Endometrium (tissue), 2 donors: ENCODE data around the gene KCNJ8.
"Not testable (repeated sequence)": the region's sequence is repeated elsewhere in the genome, so short reads cannot be mapped to it uniquely, and the experiment has no call there.

Experiments
- FAIRE-seq: peaks from 2 replicates; lab custom pipeline; 2012; peaks lifted over from hg19 to GRCh38; lab: Jason Lieb, UNC
- donor health status: control.
- donor health status: control.

Gene KCNJ8

DNA sequence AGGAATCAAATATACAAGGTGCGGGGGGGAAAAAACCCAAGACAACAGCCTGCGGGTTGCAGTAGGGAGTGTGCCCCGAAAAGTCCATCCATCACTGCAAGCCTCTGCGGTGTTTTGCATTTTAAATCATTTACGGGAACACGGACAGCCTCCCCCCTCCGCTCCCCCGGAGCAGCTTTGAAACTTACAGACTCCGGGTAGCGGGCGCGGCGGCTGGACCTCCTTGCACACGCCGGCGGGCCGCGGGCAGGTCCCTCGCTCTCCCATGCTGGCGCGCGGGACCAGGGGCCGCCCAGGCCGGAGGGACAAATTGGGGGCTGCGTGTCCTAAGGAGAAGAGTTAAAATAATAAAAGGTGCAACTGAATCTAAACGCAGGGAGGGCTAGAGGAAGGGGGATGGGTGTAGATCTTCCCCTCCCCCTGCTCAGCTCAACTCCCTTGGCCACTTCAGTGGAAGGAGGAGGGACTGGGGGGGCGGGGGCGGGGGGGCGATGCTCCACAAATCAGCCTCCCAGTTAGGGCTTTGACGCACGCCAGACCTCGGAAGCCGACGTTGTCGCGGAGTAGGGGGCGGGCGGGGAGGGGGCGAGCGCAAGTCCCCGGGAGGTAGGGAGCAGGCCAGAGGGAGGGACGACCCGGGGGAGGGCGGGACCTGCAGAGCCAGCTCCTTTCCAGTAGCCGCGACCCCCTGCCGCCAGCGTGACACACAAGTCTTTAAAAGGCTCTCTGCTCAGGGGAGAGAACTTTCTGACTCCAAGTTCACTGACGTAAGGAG is at the start of gene KCNJ8:
Gene KCNJ8, minus strand, starts transcription at position 349 of the 775 bp plus-strand sequence. CDS start 1,090 bp downstream, outside the sequence.
- no peak for FAIRE-seq

DNA sequence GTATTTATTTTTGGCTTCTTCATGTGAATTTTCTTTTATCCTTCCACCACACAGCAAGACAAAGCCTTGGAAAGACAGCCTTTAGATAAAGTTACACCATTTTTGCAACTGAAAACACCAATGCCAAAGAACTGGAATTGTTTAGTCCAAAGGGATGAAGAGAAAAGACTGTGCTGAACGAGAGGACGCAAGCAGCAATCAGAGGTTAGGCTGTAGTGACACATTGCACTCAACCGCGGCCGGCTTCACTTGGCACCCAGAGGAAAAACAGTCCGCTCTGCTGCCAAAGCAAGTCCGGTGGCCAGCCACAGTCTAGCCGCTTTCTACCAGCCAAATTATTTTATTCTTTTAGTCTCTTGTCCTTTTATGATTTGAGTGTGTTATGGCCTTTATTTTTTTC is 49.1 kb upstream of the KCNJ8 start:
- FAIRE-seq, result no peak

DNA sequence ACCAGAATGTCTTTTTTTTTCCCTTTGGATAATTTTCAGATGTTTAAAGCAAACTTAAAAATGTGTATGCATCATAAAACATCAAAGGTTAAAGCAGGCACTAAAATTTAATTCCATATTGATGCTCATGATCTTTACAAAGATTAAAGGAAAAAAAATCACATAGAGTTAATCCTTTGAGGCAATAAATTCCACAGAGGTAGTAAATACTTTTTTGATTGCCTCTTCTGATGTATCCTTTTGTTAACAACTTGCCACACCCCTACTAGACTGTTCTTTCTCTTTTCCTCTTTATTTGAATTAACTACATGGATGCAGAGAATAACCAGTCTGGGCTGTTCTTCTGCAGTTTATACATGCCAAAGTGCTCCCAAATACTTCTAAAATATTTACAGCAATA is 45.2 kb upstream of the KCNJ8 start:
- peak; percentile 95 for FAIRE-seq

DNA sequence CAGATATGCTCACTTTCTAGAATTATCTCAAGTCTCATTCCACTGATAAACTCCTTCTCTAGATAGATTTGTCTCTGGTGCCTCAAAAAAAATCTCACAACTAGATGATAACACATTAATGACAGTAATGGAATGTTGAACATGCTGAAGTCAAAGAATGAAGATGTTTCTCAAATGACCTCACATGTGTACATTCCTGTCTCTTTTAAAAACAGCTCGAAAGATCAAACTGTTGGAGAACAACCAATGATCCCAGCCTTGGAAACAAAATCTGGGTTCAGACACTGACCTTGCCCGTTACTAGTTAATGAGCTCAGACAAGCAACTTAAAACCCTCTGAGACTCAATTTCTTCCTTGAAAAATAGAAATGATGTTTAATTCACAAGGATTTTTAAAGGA is 44.7 kb upstream of the KCNJ8 start:
- no peak for FAIRE-seq

DNA sequence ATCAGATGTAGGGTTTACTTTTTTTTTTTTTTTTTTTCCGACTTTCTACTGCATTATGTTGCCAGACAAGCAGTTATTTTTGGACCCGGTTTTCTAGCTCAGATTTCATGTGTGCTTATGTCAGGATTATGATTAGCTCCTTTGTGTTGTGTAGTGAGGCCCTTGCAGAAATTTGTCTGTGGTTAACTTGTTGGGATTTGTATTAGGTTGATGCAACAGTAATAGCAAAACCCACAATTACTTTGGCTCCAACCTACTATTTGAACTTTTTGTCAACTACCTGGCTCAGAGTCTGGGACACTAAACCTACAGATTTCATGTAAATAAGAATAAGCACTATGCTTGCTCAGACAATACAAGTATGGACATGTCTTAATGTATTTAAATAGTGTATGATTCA is 44.1 kb upstream of the KCNJ8 start:
- no peak for FAIRE-seq

DNA sequence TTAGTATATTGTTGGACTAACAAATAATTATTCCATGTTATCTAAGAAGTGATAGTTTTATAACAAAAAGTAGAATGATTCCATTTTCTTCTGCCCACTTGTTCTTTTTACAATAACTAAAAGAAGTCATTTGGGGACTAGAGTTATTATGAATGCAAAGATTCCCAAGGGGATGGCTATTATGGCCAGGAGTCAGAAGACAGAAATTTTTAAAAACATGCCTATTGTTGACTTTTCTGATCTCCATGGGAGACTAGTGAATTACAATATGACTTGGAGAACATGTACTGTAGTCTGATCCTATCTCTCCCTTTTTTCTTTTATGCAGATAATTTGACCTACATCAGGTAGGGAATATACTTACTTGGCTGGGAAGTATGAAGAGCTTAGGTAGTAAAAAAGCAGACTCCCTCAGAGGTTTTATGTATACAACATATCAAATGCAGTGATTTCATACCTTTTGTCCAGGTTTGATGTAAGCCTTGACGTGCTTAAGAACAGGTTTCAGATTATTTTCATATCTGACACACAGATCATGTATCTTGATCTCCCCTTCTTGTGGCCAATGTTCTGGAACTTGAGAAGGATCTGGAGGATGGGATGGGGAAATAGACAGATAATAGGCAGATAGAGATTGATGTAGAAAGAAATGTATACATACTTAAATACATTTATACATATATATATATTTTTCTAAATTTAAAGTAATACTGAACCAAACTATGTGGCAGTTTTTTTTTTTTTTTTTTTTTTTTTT is 41.0 kb upstream of the KCNJ8 start:
- FAIRE-seq, result no peak

DNA sequence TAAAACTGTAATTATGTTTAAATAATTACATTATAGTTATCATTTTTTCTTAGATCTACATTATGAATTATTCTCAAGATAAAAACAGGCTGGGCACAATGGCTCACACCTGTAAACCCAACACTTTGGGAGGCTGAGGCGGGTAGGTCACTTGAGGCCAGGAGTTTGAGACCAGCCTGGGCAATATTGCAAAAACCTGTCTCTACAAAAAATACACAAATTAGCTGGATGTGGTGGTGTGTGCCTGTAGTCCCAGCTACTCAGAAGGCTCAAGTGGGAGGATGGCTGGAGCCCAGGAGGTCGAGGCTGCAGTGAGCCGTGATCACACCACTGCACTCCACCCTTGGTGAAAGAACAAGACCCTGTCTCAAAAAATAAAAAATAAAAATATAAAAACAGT is 40.3 kb upstream of the KCNJ8 start:
- no peak for FAIRE-seq

DNA sequence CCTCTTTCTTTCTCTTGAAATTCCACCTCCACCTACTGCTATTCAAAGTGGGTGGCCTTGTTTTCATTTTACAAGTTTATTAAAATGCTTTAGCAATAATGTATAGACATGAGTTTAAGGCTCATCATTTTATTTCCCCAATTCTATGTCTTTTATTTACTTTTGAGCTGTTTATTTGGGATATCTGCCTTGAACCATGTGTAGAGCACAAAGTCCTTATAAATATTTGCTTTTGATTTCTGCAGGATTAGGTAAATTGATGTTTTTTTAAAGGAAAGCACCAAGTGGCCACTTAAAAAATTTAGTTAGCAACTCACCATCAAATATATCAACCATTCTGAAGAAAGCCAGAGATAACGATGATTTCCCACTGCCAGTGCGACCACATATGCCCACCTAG is 39.8 kb upstream of the KCNJ8 start:
- FAIRE-seq, result no peak

DNA sequence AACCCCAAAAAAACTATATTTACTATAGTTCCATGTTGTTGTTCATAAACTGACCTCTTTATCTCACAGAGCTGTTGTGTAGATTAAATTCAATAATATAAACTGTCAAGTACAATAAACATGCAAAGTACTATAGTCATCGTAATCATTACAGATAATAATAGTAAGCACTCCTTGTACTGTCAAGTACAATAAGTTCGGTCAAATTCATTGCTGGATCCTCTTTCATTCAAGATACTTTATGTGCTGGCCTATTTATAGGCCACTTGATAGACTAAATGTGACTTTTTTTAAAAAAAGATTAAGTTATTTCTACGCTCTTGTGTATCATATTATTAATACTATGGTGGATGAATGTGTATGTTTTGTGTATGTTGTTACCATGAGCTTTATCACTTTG is 39.2 kb upstream of the KCNJ8 start:
- FAIRE-seq, result no peak

DNA sequence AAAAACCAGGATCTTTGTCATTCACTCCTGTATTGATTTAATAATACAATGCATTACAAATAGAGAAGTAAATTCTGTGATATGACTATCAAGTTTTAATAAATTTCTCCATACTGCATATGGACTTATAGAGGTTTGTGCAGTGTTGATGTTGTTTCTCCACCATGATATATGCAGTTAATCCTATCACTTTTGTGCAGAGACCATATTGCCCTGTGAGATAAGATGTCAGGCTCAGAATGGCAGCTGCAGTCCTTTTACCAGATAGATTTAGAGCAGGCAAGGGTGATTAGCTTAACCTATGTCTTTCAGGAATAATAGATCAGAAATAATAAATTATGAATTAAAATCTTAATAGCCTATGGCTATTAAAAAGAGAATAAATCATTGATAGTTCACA is 38.6 kb upstream of the KCNJ8 start:
- FAIRE-seq, result no peak

DNA sequence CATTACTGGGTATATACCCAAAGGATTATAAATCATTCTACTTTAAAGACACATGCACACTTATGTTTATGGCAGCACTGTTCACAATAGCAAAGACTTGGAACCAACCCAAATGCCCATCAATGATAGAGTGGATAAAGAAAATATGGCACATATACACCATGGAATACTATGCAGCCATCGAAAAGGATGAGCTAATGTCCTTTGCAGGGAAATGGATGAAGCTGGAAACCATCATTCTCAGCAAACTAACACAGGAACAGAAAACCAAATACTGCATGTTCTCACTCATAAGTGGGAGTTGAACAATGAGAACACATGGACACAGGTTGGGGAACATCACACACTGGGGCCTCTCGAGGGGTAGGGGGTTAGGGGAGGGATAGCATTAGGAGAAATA is 37.8 kb upstream of the KCNJ8 start:
- not testable (repeated sequence) for FAIRE-seq

DNA sequence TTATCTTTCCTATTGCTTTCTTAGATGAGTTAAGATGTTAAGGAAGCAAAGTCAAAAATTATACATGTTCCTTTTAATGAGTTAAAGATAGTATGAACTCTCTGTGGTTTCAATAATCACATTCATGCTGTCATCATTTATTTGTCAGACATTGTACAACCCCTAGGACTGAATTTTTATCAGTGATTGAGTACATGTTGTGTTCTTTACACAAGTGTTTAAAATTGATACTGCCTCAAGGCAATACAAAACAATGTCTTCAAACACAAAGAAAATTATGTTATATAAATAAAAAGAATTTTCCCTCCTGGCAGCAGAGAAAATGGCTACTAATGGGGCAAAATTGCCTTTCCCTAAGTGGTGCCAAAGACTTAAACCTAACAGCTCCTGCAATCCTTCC is 34.6 kb upstream of the KCNJ8 start:
- no peak for FAIRE-seq

DNA sequence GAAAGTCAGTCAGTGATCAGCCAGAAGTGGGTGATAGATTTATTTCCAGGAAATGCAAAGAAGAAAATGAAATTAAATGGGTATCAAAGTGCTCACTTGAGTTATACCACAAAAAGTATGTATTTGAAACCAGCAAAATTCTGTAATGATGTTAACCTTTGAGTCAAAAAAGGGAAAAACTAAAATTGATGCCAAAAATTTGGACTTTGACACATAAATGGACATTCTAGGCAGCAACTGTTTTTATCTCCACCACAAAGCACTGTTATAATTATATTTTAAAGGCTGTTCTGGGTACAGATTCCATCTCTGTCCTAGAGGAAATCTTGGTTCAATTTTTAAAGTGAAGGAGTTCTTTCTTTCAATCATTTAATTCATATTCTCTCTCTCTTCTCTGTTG is 31.7 kb upstream of the KCNJ8 start:
- no peak for FAIRE-seq

DNA sequence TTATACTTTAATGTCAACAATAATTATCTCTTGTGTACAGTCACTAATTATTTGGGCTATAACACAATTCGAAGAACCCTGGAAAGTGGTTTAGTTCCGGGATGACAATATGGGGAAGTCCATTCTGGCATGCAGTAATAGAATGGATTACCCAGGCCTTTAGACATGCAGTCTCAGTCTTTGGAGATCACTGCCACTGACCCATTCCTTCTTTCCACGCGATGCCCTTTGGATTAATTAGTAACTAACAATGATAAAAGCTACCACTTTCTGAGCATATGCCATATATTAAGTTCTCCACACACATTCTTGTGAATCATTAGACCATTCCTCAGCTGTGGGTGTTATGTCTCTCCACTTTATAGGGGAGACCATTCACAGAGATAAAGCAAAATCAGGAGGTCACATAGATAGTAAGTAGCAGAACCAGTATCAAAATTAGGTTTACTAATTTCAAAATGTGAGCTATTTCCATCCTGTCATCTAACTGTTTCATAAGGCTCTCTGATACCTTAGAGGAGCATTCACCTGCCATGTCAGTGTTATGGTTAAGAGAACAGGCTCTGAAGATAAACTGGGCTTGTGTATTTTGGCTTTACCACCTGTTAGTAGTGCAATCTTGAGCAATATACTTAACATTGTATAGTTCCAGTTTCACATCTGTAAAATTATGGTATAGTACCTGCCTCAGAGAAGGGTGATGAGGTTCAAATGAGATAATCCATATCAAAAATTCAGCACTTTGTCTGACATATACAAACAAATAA is 27.2 kb upstream of the KCNJ8 start:
- FAIRE-seq, result no peak

DNA sequence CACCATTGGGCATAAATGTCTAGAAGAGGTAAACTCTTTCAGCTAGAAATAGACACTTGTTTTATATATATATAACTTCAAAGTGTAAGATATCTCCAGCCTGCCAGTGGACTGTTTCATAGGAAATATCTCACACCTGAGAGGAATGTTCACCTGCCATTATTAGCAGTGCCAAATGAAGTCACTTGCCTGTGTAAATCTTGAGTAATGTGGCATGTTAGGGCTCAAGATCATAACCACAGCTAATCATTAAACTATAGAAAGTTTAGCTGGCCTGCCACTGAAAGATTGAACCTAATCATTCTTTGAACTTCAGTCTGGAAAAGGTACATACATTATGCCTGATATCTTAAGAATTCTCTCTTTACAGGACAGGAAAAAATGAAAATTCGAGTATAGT is 25.5 kb upstream of the KCNJ8 start:
- no peak for FAIRE-seq

DNA sequence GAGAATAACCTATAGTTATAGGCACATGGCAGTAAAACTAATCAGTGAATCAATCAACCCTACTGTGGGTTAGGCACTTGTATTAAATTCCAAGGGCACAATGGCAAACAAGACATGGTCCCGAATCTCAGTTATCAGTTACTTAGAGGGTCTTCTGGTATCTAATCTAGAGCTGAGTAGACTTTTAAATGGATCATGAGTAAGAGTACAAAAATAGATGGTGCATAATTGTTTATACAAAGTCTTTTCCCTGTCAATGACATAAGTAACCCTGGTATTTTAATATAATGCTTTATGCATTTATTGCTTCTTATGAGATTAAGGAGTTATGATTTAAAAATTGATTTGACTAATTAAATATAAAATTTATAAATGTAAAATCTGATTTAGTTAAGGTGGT is 23.0 kb upstream of the KCNJ8 start:
- peak; percentile 15 for FAIRE-seq

DNA sequence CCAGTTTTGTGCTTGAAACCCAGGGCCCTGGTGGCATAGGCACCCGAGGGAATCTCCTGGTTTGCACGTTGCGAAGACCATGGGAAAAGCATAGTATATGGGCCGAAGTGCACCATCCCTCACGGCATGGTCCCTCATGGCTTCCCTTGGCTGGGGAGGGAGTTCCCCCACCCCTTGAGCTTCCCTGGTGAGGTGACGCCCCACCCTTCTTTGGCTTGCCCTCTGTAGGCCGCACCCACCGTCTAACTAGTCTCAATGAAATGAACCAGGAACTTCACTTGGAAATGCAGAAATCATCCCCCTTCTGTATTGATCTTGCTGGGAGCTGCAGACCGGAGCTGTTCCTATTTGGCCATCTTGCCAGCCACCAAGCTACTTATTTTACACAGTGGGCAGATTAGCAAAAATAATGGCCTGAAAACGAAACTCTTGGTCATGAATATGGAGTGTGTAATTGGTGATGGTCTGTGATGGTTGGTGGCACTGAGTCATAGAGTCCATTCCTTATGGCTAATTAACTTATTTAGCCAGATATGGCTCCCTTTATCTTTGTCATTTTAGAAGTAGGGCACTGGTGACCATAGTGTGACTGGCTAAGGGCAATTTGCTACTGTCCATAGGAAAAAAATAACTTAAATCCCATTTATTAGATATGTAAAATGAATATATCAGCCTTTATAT is 21.3 kb upstream of the KCNJ8 start:
- FAIRE-seq, result no peak

DNA sequence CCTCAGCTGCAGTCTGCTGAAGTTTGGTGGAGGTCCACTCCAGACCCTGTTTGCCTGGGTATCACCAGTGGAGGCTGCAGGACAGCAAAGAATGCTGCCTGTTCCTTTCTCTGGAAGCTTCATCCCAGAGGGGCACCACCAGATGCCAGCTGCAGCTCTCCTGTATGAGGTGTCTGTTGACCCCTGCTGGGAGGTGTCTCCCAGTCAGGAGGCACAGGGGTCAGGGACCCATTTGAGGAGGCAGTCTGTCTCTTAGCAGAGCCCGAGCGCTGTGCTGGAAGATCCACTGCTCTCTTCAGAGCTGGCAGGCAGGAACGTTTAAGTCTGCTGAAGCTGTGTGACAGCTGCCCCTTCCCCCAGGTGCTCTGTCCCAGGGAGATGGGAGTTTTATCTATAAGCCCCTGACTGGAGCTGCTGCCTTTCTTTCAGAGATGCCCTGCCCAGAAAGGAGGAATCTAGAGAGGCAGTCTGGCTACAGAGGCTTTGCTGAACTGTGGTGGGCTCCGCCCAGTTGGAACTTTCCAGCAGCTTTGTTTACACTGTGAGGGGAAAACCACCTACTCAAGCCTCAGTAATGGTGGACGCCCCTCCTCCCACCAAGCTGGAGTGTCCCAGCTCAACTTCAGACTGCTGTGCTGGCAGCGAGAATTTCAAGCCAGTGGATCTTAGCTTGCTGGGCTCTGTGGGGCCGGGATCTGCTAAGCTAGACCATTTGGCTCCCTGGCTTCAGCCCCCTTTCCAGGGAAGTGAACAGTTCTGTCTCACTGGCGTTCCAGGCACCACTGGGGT is 20.5 kb upstream of the KCNJ8 start:
- not testable (repeated sequence) for FAIRE-seq

DNA sequence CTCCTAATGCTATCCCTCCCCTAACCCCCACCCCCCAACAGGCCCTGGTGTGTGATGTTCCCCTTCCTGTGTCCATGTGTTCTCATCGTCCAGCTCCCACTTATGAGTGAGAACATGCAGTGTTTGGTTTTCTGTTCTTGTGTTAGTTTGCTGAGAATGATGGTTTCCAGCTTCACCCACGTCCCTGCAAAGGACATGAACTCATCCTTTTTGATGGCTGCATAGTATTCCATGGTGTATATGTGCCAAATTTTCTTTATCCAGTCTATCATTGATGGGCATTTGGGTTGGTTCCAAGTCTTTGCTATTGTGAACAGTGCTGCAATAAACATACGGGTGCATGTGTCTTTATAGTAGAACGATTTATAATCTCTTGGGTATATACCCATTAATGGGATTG is 15.2 kb upstream of the KCNJ8 start:
- FAIRE-seq, result not testable (repeated sequence)

DNA sequence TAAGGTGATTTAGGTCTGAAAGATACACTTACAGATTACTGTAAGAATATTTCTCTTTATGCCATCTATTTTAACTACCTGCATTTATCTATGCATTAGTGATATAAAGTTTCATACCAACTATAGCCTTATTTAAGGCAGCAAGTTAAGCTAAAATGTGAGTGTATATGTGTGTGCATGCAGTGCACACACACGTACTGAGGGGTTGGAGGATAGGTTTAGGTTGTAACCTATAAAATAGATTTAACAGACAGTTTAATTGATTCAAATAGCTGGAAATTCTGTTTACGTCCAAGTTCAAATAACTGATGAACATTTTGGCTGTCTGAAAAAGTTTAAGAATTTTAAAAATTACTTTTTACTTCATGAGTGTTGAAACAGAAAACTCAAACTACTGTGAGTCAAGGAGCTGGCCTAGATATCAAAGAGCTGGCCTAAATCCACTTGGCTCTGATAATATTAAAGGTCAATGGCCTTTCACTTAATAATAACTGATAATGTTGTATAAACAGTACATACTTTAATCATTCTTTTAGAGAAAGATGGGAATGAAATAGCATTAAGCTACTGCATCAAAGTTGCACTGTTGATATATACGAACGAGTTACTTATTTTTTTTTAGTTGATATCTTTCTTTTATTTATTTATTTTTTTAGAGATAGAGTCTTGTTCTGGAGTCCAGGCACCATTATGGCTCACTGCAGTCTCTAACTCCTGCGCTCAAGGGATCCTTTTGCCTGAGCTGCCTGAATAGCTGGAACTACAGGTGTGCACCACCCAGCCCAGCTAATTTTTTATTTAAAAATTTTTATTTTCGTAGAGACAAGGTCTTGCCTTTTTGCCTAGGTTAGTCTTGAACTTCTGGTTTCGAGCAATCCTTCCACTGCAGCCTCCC is 13.8 kb upstream of the KCNJ8 start:
- FAIRE-seq, result no peak
